MV-4-11 (cell line): ENCODE data around the gene RBSN.

ENCODE experiments used
- DNase-seq: peaks from one replicate; lab custom pipeline; 2025; lab: John Stamatoyannopoulos, UW

Gene RBSN

DNA sequence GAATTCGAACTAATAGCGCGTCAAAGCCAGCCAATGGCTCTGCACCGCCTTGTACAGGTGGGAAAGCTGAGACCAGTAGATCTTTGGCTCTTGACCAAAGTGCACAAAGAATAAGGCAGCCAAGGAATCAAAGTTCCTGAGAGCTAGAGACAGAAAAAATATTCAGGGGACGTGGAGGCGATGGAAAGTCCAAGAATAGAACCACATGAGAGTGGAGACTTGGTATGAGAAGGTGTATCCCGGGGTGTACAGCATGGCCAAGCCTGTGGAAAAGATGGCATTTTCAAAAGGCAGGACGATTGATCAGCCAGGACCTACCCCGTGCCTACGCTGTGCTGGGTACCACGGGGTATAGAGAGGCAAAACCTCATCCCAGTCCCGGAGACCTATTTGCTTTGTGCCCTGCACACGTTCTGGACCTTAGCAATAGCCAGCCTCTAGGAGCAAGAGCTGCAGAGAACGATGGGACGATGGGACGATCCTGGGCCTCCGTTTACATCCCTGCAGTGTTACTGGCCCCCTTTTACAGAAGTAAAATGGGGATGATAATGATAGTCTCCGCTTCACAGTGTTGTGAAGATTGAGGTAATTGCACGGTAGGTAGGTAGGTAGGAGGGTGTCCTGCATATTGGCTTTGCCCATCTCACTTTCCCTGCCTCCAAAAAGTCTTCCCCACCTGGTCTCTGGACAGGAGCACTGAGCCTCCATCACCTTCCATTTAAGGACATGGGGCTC, 583 bp upstream of the RBSN start:
- DNase-seq: no peak

DNA sequence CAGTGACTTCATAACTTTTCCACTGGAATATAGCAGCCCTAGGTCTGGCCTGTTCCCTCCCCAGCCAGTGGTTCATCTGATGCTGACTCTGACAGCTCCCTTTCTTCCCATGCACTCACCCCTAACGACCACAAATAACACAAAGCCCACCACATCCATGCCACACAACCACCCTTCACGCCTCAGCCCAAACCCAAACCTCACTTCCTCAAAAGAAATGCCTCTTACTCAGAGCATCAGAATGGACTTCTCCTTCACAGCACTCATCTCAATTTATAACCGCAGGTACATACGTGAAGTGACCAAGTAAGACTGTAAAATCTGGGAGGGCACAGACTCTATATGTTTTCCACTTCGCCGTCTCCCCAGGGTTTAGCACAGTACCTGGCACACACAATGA, 1.1 kb downstream of the RBSN start:
- DNase-seq: peak; percentile 88

- peak; percentile 16 for DNase-seq
Observed at GRCh38 chr3:15096046-15096445, 2.9 kb downstream of the RBSN start.

GRCh38 chr3:15094187-15094875, 4.6 kb downstream of the RBSN start:
- no peak for DNase-seq

DNA sequence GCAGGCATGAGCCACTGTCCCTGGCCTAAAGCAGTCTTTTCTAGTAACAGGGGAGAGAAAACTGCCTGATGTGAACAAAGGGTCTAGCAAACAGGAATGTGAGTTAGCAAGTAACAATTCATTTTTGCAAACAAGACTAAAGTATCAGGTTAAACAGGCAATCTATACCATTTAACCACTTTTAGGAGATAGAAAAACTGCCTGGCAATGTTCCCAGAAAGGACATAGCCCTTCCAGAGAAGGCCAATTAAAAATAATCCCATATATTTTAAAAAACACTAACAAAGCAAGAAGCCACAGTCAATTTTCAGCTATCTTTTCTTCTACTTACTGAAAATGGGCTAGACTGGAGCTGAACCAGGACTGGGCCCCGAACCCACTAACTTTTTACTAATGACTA, 6.3 kb downstream of the RBSN start:
- no peak for DNase-seq

DNA sequence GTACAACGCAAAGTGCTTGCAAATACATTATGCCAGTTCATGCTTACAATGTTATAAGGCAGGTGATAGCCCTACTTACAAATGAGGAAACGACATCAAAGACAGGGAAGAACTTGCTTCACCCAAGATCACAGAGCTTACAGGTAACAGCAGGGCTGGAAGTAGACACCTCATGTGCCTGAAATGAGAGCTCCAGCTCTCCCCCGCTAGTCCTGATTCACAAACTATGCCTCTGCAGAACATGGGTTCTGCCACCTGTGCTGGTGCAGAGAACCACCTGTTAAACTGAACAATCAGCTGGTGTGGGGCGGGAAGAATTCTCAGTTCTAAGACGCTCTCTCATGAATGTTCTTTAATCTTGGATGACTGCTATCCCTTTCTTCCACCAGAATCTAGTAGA, 7.4 kb downstream of the RBSN start:
- DNase-seq: no peak

DNA sequence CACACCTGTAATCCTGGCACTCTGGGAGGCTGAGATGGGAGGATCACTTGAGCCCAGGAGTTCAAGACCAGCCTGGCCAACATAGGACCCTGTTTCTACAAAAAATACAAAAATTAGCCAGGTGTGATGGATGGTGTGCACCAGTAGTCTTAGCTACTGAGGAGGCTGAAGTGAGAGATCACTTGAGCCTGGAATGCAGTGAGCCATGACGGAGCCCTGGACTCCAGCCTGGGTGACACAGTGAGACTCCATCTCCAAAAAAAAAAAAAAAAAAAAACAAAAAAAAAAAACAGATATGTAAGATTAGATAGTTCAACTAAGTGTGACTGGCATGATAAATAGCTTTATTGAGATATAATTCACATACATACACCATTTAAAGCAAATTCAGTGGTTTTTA, 9.7 kb downstream of the RBSN start:
- DNase-seq: no peak

DNA sequence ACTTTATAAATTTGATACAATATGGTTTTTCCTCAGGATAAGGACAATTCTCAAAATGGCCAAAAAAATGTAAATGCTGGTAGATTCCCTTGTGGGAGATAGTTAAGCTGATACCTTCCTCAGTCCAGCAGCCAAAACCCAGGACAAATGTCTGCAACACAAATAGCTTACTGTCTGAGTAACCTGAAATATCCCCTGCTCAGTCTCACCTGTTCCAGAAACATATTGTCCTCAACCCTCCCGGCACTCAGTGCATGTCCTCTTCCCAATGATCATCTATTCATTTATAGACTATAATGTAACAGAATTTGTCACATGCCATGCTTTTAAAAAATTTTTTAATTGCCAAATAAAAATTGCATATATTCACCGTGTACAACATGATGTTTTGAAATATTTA, 12.2 kb downstream of the RBSN start:
- DNase-seq: no peak

- no peak for DNase-seq
Observed at GRCh38 chr3:15086263-15086662, 12.7 kb downstream of the RBSN start.

GRCh38 chr3:15083252-15083651, 15.7 kb downstream of the RBSN start:
- DNase-seq: no peak

- peak; percentile 76 for DNase-seq
Observed at GRCh38 chr3:15081960-15082664, 16.8 kb downstream of the RBSN start.

GRCh38 chr3:15079091-15079490, 19.9 kb downstream of the RBSN start:
- no peak for DNase-seq

- no peak for DNase-seq
Observed at GRCh38 chr3:15074500-15074899, 24.4 kb downstream of the RBSN start.

- peak; percentile 34 for DNase-seq
Observed at GRCh38 chr3:15071699-15072098, 27.2 kb downstream of the RBSN start.

GRCh38 chr3:15069441-15069840, 29.5 kb downstream of the RBSN start:
- no peak for DNase-seq

GRCh38 chr3:15066467-15066866, 32.5 kb downstream of the RBSN start:
- no peak for DNase-seq

- DNase-seq: no peak
Observed at GRCh38 chr3:15065550-15066007, 33.4 kb downstream of the RBSN start.

- peak; percentile 86 for DNase-seq
Observed at GRCh38 chr3:15064835-15065549, 34.0 kb downstream of the RBSN start, which contains the start of gene MRPS25. Gene MRPS25, minus strand, starts transcription at chr3:15065315. Its CDS starts 121 bp downstream, at chr3:15065194.

GRCh38 chr3:15064299-15064834, 34.6 kb downstream of the RBSN start:
- peak; percentile 37 for DNase-seq

DNA sequence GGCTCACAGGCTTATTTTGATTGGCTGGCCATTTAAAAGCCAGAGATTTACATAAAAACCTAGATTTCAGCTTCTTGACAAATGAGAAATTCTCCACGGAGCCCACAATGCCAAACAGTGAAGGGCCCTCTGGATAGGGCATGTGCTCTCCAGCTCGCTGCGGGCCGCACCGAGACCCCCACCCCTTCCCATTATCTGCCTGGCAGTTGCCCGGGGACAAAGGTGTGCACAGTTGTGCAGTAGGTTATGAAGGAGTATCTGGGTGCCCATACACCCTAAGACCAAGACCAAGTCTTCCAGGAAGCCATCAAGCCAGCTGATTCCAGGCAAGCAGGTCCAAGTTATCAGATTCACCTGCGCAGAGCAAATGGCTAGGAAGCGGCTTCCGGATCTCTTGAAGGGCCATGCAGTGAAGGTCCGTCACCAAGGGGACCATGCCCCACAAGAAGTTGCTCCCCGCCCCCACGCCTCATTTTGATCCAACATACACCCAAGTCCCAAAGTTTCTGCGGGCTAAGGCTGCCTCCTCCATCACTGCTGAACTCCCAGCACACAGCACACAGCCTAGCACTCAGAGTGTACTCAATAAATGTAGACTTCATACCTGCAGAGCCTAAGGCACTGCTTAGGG, 35.2 kb downstream of the RBSN start:
- DNase-seq: no peak

DNA sequence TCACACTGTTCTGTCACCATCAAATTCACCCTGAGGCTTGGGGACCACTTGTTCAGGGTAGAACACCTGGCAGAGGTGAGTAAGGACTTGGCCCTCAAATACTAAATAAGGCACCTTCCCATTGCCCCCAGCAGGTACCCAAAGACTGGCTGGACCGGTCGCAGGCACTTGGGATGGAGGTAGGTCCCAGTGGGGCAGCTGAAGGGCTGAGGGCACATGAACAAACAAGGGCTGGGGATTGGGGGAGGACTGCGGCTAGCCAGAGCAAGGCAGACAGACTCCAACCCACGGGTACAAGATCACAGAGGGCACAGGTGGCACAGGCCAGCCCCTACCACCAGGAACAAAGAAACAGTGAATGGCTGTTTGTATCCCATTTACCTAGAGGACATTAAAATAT, 35.7 kb downstream of the RBSN start:
- no peak for DNase-seq
